Stimulated activated CD8-positive, alpha-beta memory T cell treated with anti-CD3 and anti-CD28 coated beads, Interleukin-12 subunit alpha, Interleukin-12 subunit beta, amount 100 ng/mL, for 4 hours (primary cell): ENCODE results near the gene HIVEP1.

Experiments used
- DNase-seq: peaks from one replicate; pipeline ENCODE4 v3.0.0-alpha.2; 2020; ENCODE audit warnings: low read depth

The HIVEP1 gene

GRCh38 chr6:12017876-12018401 lies 5.8 kb downstream of the HIVEP1 start:
- no peak for DNase-seq

GRCh38 chr6:12020187-12020791 lies 8.2 kb downstream of the HIVEP1 start:
- DNase-seq: no peak

- no peak for DNase-seq
Measured at GRCh38 chr6:12022481-12022880, 10.4 kb downstream of the HIVEP1 start.

- DNase-seq: no peak
Measured at GRCh38 chr6:12022953-12023388, 10.9 kb downstream of the HIVEP1 start.

- no peak for DNase-seq
Measured at GRCh38 chr6:12024216-12024615, 12.1 kb downstream of the HIVEP1 start.

- no peak for DNase-seq
Measured at GRCh38 chr6:12024699-12025434, 12.8 kb downstream of the HIVEP1 start.

GRCh38 chr6:12026120-12026519 lies 14.0 kb downstream of the HIVEP1 start:
- DNase-seq: no peak

- DNase-seq: no peak
Measured at GRCh38 chr6:12026833-12027232, 14.7 kb downstream of the HIVEP1 start.

GRCh38 chr6:12028213-12028612 lies 16.1 kb downstream of the HIVEP1 start:
- DNase-seq: no peak

GRCh38 chr6:12029979-12030737 lies 18.0 kb downstream of the HIVEP1 start:
- DNase-seq: no peak

GRCh38 chr6:12030993-12031550 lies 19.0 kb downstream of the HIVEP1 start:
- DNase-seq: no peak

GRCh38 chr6:12032783-12033573 lies 20.9 kb downstream of the HIVEP1 start:
- DNase-seq: no peak

GRCh38 chr6:12033770-12034169 lies 21.7 kb downstream of the HIVEP1 start:
- DNase-seq: no peak

- no peak for DNase-seq
Measured at GRCh38 chr6:12034349-12034748, 22.2 kb downstream of the HIVEP1 start.

- no peak for DNase-seq
Measured at GRCh38 chr6:12034837-12035236, 22.7 kb downstream of the HIVEP1 start.

- no peak for DNase-seq
Measured at GRCh38 chr6:12036766-12037165, 24.7 kb downstream of the HIVEP1 start.

GRCh38 chr6:12037798-12038197 lies 25.7 kb downstream of the HIVEP1 start:
- DNase-seq: no peak

- no peak for DNase-seq
Measured at GRCh38 chr6:12039540-12040459, 27.7 kb downstream of the HIVEP1 start.

GRCh38 chr6:12047304-12047703 lies 35.2 kb downstream of the HIVEP1 start:
- DNase-seq: no peak

GRCh38 chr6:12047792-12048432 lies 35.8 kb downstream of the HIVEP1 start:
- DNase-seq: no peak
